Fibroblast of peridontal ligament (primary cell): ENCODE measurements around the gene MUC20.

Experiments
- DNase-seq: peaks from one replicate; pipeline ENCODE4 v3.0.0-alpha.2; 2010; ENCODE audit errors: extremely low read depth

The MUC20 gene

GRCh38 chr3:195755391-195755790 lies 34.6 kb downstream of the MUC20 start:
- no peak for DNase-seq

GRCh38 chr3:195755791-195756676 lies 35.3 kb downstream of the MUC20 start:
- no peak for DNase-seq

GRCh38 chr3:195757438-195757770 lies 36.6 kb downstream of the MUC20 start:
- DNase-seq, result no peak

- DNase-seq, result no peak
These were observed 37.0 kb downstream of the MUC20 start for GRCh38 chr3:195757827-195758226.

- DNase-seq, result no peak
These were observed 38.1 kb downstream of the MUC20 start for GRCh38 chr3:195758721-195759353.

GRCh38 chr3:195760345-195761122 lies 39.8 kb downstream of the MUC20 start:
- no peak for DNase-seq

GRCh38 chr3:195761123-195761566 lies 40.4 kb downstream of the MUC20 start:
- DNase-seq, result no peak

- DNase-seq, result no peak
These were observed 40.9 kb downstream of the MUC20 start for GRCh38 chr3:195761567-195762248.

- no peak for DNase-seq
These were observed 41.4 kb downstream of the MUC20 start for GRCh38 chr3:195762249-195762585.

- DNase-seq, result no peak
These were observed 41.8 kb downstream of the MUC20 start for GRCh38 chr3:195762611-195763010.

GRCh38 chr3:195763076-195763830 lies 42.5 kb downstream of the MUC20 start:
- DNase-seq, result no peak

GRCh38 chr3:195763843-195764825 lies 43.4 kb downstream of the MUC20 start:
- DNase-seq, result no peak

- DNase-seq, result no peak
These were observed 44.4 kb downstream of the MUC20 start for GRCh38 chr3:195764961-195765706.

- DNase-seq, result no peak
These were observed 45.9 kb downstream of the MUC20 start for GRCh38 chr3:195766671-195767070.

GRCh38 chr3:195767792-195768191 lies 47.0 kb downstream of the MUC20 start:
- no peak for DNase-seq

- no peak for DNase-seq
These were observed 47.6 kb downstream of the MUC20 start for GRCh38 chr3:195768414-195768813.

GRCh38 chr3:195768831-195769303 lies 48.1 kb downstream of the MUC20 start:
- DNase-seq, result no peak

- no peak for DNase-seq
These were observed 48.8 kb downstream of the MUC20 start for GRCh38 chr3:195769551-195769950.
